Sigmoid colon (tissue), 7 donors: ENCODE results near the gene INPP5F. TPM values are rescaled to one million over a fixed set of nuclear protein-coding genes. Genes with fewer than 3 reads are reported as not detected.

Experiments used
- DNase-seq: peaks from one replicate; pipeline ENCODE4 v3.0.0-alpha.2; 2019
- H3K27ac ChIP-seq, 4 donors: fragments of 200-600 bp; sonication (generic); one replicate each; pipeline ENCODE4 v1.5.1; 2016 to 2019; ENCODE audit warnings: mild to moderate bottlenecking in 1 of 4
- H3K27me3 ChIP-seq, 3 donors: fragments of 200-600 bp; sonication (generic); one replicate each; pipeline ENCODE4 v1.5.1; 2019; ENCODE audit warnings: mild to moderate bottlenecking in 1 of 3
- H3K36me3 ChIP-seq, 4 donors: fragments of 200-600 bp; sonication (generic); one replicate each; pipeline ENCODE4 v1.5.1; 2016 to 2019
- H3K4me1 ChIP-seq, 4 donors: fragments of 200-600 bp; sonication (generic); one replicate each; pipeline ENCODE4 v1.5.1; 2017 to 2019
- H3K4me3 ChIP-seq, 4 donors: fragments of 200-600 bp; sonication (generic); one replicate each; pipeline ENCODE4 v1.5.1; 2017 to 2019; ENCODE audit warnings: mild to moderate bottlenecking in 2 of 4, moderate library complexity in 1 of 4
- H3K9me3 ChIP-seq, 4 donors: fragments of 200-600 bp in 3 of 4; sonication (generic) in 3 of 4; one replicate each; pipeline versions ENCODE4 v1.5.1 to v1.6.1; 2013 to 2019
- CTCF ChIP-seq, 4 experiments: fragments of 450-650 bp in 3 of 4; fragments of 200-600 bp in 1 of 4; IDR thresholded peaks; one replicate each; pipeline ENCODE4 v1.5.1; 2016 to 2019; ENCODE audit warnings: antibody characterized with exemption in 4 of 4, mild to moderate bottlenecking in 3 of 4, moderate library complexity in 2 of 4
- EP300 ChIP-seq, 4 donors: sonication (generic); formaldehyde crosslinking; IDR thresholded peaks; one replicate each; pipeline ENCODE4 v1.6.1; 2017; ENCODE audit warnings: antibody characterized with exemption in 4 of 4
- POLR2A ChIP-seq, 2 donors: fragments of 450-650 bp; IDR thresholded peaks; one replicate each; pipeline ENCODE4 v1.6.1; 2016; ENCODE audit warnings: antibody characterized with exemption in 2 of 2, mild to moderate bottlenecking in 2 of 2, moderate library complexity in 2 of 2
- POLR2AphosphoS5 ChIP-seq, 4 donors: sonication (generic); formaldehyde crosslinking; IDR thresholded peaks; one replicate each; pipeline ENCODE4 v1.6.1; 2017; ENCODE audit warnings: antibody characterized with exemption in 4 of 4
- WGBS, 2 donors: extraction: QIAGEN DNeasy Blood & Tissue Kit; methylation state at CpG; one replicate each; pipeline ENCODE4 v1.1.7; 2013; 5-methylcytosine and 5-hydroxymethylcytosine counted together
- intact Hi-C: fragments of 100-400 bp; cut with DNase I; formaldehyde crosslinking; loops from one replicate; pipeline ENCODE4 v1.15.1; 2023
- polyA plus RNA-seq, 3 donors: library from polyadenylated mRNA; stranded (reverse); fragments of 200-250 nt; gene quantifications; one replicate each; pipeline ENCODE4 v1.2.3, GENCODE V29; 2013
- total RNA-seq, 4 donors: library from RNA; depleted of rRNA; stranded (reverse); fragments of >200 nt; gene quantifications; one replicate each; pipeline ENCODE4 v1.1.0, GENCODE V29; 2016
- donor health status: healthy with polysubstance abuse.
- donor health status: Bipolar disorder and iron deficiency.
- donor health status: healthy.

INPP5F gene
- total and polyA plus RNA-seq, 7 donors, result 4.4 to 22.2 (median 16.0) TPM

GRCh38 chr10:119755446-119755845 lies 29.6 kb downstream of the INPP5F start:
- 83% methylated on average over 5 of the region's 5 CpGs for WGBS, 2 donors
- H3K4me1 ChIP-seq, result peaks cover 0 to 74% (median 58%) of the 10 kb centered on the region in 4 donors
- DNase-seq, result no peak
- no peaks in the 10 kb centered on the region for H3K27me3 ChIP-seq
- TF ChIP-seq EP300 (IDR thresholded peaks at IDR 0.05), result no peak
- no peak for TF ChIP-seq POLR2A (IDR thresholded peaks at IDR 0.05)
- no peak for TF ChIP-seq CTCF (IDR thresholded peaks at IDR 0.05)
- no peak for TF ChIP-seq POLR2AphosphoS5 (IDR thresholded peaks at IDR 0.05)
- intact Hi-C loops, result no loop called here
- peak overlapping the region in 2 of 4 donors; percentile 53 to 61 for H3K27ac ChIP-seq
- no peaks in the 10 kb centered on the region for H3K36me3 ChIP-seq
- no peak overlapping the region for H3K4me3 ChIP-seq
- H3K9me3 ChIP-seq, result no peaks in the 10 kb centered on the region

- peaks cover 0 to 74% (median 65%) of the 10 kb centered on the region in 4 donors for H3K4me1 ChIP-seq
- no peak overlapping the region for H3K4me3 ChIP-seq
- WGBS, 2 donors, result 90 to 91% methylated on average over 5 of the region's 5 CpGs
- intact Hi-C loops, result no loop called here
- H3K36me3 ChIP-seq, result no peaks in the 10 kb centered on the region
- DNase-seq, result no peak
- TF ChIP-seq POLR2AphosphoS5 (IDR thresholded peaks at IDR 0.05), result no peak
- no peak for TF ChIP-seq CTCF (IDR thresholded peaks at IDR 0.05)
- no peak for TF ChIP-seq POLR2A (IDR thresholded peaks at IDR 0.05)
- no peak for TF ChIP-seq EP300 (IDR thresholded peaks at IDR 0.05)
- H3K27me3 ChIP-seq, result no peaks in the 10 kb centered on the region
- H3K9me3 ChIP-seq, result no peaks in the 10 kb centered on the region
- peak overlapping the region in 3 of 4 donors; percentile 1 to 81 (median 79) for H3K27ac ChIP-seq
Measured at GRCh38 chr10:119758448-119759195, 32.8 kb downstream of the INPP5F start.

GRCh38 chr10:119759832-119760231 lies 34.0 kb downstream of the INPP5F start:
- intact Hi-C loops, result loop anchor here (5.0 kb wide), 1 partner anchor 57 kb away; no protein-coding TSS in a partner anchor
- no peaks in the 10 kb centered on the region for H3K27me3 ChIP-seq
- no peak for TF ChIP-seq POLR2A (IDR thresholded peaks at IDR 0.05)
- TF ChIP-seq EP300 (IDR thresholded peaks at IDR 0.05), result no peak
- no peak for TF ChIP-seq CTCF (IDR thresholded peaks at IDR 0.05)
- no peak for TF ChIP-seq POLR2AphosphoS5 (IDR thresholded peaks at IDR 0.05)
- H3K9me3 ChIP-seq, result no peaks in the 10 kb centered on the region
- H3K4me3 ChIP-seq, result no peak overlapping the region
- 92 to 94% methylated on average over 5 of the region's 5 CpGs for WGBS, 2 donors
- DNase-seq, result no peak
- peak overlapping the region; percentile 64 to 81 (median 77) for H3K27ac ChIP-seq
- no peaks in the 10 kb centered on the region for H3K36me3 ChIP-seq
- peaks cover 0 to 62% (median 53%) of the 10 kb centered on the region in 4 donors for H3K4me1 ChIP-seq

GRCh38 chr10:119761106-119761505 lies 35.3 kb downstream of the INPP5F start:
- 79 to 83% methylated on average over 3 of the region's 3 CpGs for WGBS, 2 donors
- no peaks in the 10 kb centered on the region for H3K9me3 ChIP-seq
- peaks cover 0 to 50% (median 45%) of the 10 kb centered on the region in 4 donors for H3K4me1 ChIP-seq
- H3K27me3 ChIP-seq, result no peaks in the 10 kb centered on the region
- no peak for DNase-seq
- TF ChIP-seq POLR2AphosphoS5 (IDR thresholded peaks at IDR 0.05), result peak; percentile 42 to 59 (median 51)
- peak in 1 of 4 donors; percentile 24 for TF ChIP-seq EP300 (IDR thresholded peaks at IDR 0.05)
- no peak for TF ChIP-seq POLR2A (IDR thresholded peaks at IDR 0.05)
- no peak for TF ChIP-seq CTCF (IDR thresholded peaks at IDR 0.05)
- no peaks in the 10 kb centered on the region for H3K36me3 ChIP-seq
- intact Hi-C loops, result loop anchor here (5.0 kb wide), 1 partner anchor 56 kb away; no protein-coding TSS in a partner anchor
- no peak overlapping the region for H3K4me3 ChIP-seq
- peak overlapping the region; percentile 64 to 81 (median 77) for H3K27ac ChIP-seq
